GM18870 (cell line): ENCODE results near the gene RBM25.
A peak's percentile ranks its signal among the peaks of the same experiment; 100 is the strongest.
"Not testable (repeated sequence)": the region's sequence is repeated elsewhere in the genome, so short reads cannot be mapped to it uniquely, and the experiment has no call there.

Experiments
- ATAC-seq: cut with Tn5 transposase; IDR thresholded peaks from one replicate; pipeline ENCODE4 v1.9.1; 2021; ENCODE audit warnings: moderate library complexity; ENCODE audit not compliant: unreplicated experiment

RBM25 gene

GRCh38 chr14:73058224-73058921, at the start of gene RBM25:
Gene RBM25 (plus strand): TSS chr14:73058534. CDS start chr14:73071642, 13,108 bp downstream.
- peak; percentile 97 for ATAC-seq

- not testable (repeated sequence) for ATAC-seq
These were observed 47.1 kb upstream of the RBM25 start for GRCh38 chr14:73011189-73011588.

- peak; percentile 80 for ATAC-seq
These were observed 44.2 kb upstream of the RBM25 start for GRCh38 chr14:73014105-73014504.

- ATAC-seq = not testable (repeated sequence)
These were observed 42.8 kb upstream of the RBM25 start for GRCh38 chr14:73015552-73015951.

GRCh38 chr14:73016011-73016410, 42.3 kb upstream of the RBM25 start:
- not testable (repeated sequence) for ATAC-seq

GRCh38 chr14:73022051-73022450, 36.3 kb upstream of the RBM25 start:
- ATAC-seq = no peak

GRCh38 chr14:73025544-73025943, 32.8 kb upstream of the RBM25 start:
- ATAC-seq = no peak

GRCh38 chr14:73026243-73026844, 32.0 kb upstream of the RBM25 start:
- ATAC-seq = no peak

GRCh38 chr14:73026845-73027542, 31.3 kb upstream of the RBM25 start, which contains the start of gene ZFYVE1:
Gene ZFYVE1 (minus strand): TSS chr14:73027106. CDS start chr14:73024508, 2,598 bp downstream.
- peak; percentile 94 for ATAC-seq

- ATAC-seq = no peak
These were observed 30.8 kb upstream of the RBM25 start for GRCh38 chr14:73027546-73027945.

GRCh38 chr14:73027984-73028383, 30.4 kb upstream of the RBM25 start:
- ATAC-seq = no peak

- ATAC-seq = not testable (repeated sequence)
These were observed 21.5 kb upstream of the RBM25 start for GRCh38 chr14:73036706-73037450.

GRCh38 chr14:73047808-73048207, 10.5 kb upstream of the RBM25 start:
- no peak for ATAC-seq

- ATAC-seq = no peak
These were observed 8.9 kb upstream of the RBM25 start for GRCh38 chr14:73049428-73049827.

- ATAC-seq = no peak
These were observed 3.1 kb upstream of the RBM25 start for GRCh38 chr14:73055251-73055650.

- no peak for ATAC-seq
These were observed 450 bp upstream of the RBM25 start for GRCh38 chr14:73057944-73058223.

- no peak for ATAC-seq
These were observed 764 bp downstream of the RBM25 start for GRCh38 chr14:73058922-73059673.

GRCh38 chr14:73069585-73069984, 11.3 kb downstream of the RBM25 start:
- ATAC-seq = no peak

GRCh38 chr14:73091044-73091443, 32.7 kb downstream of the RBM25 start:
- no peak for ATAC-seq

- no peak for ATAC-seq
These were observed 39.1 kb downstream of the RBM25 start for GRCh38 chr14:73097421-73097820.

- no peak for ATAC-seq
These were observed 42.0 kb downstream of the RBM25 start for GRCh38 chr14:73100334-73100733.
